Measurements from ENCODE around the gene PLCB2.

The PLCB2 gene, protein sequence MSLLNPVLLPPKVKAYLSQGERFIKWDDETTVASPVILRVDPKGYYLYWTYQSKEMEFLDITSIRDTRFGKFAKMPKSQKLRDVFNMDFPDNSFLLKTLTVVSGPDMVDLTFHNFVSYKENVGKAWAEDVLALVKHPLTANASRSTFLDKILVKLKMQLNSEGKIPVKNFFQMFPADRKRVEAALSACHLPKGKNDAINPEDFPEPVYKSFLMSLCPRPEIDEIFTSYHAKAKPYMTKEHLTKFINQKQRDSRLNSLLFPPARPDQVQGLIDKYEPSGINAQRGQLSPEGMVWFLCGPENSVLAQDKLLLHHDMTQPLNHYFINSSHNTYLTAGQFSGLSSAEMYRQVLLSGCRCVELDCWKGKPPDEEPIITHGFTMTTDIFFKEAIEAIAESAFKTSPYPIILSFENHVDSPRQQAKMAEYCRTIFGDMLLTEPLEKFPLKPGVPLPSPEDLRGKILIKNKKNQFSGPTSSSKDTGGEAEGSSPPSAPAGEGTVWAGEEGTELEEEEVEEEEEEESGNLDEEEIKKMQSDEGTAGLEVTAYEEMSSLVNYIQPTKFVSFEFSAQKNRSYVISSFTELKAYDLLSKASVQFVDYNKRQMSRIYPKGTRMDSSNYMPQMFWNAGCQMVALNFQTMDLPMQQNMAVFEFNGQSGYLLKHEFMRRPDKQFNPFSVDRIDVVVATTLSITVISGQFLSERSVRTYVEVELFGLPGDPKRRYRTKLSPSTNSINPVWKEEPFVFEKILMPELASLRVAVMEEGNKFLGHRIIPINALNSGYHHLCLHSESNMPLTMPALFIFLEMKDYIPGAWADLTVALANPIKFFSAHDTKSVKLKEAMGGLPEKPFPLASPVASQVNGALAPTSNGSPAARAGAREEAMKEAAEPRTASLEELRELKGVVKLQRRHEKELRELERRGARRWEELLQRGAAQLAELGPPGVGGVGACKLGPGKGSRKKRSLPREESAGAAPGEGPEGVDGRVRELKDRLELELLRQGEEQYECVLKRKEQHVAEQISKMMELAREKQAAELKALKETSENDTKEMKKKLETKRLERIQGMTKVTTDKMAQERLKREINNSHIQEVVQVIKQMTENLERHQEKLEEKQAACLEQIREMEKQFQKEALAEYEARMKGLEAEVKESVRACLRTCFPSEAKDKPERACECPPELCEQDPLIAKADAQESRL

DNA sequence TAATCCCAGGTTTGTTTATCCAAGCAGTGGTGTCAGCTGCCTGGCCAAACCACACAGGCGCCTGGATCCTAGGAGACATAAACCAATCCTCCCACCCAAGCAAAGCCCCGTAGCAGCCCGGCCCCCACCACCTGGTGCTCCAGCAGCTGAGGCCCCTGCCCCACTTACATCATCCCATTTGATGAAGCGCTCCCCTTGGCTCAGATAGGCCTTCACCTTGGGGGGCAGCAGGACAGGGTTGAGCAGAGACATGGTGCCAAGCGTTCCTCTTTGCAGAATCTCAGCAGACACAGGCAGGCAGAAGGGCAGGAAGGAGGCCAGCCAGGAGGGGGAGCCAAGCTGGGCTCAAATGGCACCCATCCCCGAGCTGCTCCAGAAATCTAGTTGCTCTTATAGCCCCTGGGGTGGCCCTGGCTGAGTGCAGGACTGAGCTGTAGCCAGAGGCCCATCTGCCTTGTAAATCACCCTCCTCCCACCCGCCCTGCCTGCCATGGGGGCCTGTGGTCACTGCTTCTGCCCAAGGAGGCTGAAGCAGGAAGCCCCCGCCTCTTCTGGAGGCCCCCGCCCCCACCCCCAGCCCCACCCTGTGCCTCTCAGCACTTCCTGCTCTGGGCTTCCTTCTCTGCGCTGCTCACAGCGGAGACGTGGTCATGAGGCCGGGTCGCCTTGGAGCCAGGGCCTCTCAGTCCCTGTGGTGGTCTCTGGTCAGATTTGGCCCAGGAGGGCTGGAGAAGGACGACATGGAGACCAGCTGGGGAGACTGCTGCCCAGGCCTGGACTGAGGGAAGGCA is at the start of gene PLCB2:
Gene PLCB2, minus strand, starts transcription at position 515 of the 791 bp plus-strand sequence. Its CDS starts 263 bp downstream, at position 252.
- DNase-seq = no peak

DNA sequence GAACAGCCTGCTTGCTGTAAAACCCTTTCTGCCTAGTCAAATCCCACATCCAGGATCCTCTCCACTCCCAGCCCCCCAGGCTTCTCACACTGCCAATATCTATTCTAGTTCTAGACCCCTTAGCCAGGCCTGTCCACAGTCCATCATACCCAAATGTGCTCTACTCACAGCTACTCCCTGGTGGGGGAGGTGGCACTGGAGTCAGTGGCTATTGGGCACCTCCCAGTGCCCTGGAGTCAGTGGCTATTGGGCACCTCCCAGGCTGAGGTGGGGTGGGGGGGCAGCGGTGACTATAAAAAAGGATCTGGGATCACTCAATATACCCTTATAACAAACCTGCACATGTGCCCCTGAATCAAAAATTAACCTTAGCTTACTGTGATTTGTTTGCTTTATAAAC is 49.5 kb upstream of the PLCB2 start:
- DNase-seq = no peak

DNA sequence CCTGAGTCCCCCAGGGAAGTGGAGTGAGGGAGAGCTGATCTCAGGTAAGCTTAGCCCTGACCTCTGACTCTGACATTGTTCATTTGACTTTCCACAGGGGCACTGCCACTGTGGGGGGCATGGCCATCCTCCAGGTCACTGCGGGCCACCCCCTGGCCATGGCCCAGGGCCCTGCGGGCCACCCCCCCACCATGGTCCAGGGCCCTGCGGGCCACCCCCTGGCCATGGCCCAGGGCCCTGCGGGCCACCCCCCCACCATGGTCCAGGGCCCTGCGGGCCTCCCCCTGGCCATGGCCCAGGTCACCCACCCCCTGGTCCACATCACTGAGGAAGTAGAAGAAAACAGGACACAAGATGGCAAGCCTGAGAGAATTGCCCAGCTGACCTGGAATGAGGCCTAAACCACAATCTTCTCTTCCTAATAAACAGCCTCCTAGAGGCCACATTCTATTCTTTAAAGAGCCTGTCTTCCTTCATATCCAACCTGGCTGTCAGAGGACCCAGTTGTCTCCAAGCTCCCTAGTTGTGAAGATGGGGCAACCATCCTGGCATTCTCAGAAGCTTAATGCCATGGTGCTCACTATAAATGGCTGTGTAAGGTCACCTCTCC is 48.3 kb upstream of the PLCB2 start:
- DNase-seq = no peak

DNA sequence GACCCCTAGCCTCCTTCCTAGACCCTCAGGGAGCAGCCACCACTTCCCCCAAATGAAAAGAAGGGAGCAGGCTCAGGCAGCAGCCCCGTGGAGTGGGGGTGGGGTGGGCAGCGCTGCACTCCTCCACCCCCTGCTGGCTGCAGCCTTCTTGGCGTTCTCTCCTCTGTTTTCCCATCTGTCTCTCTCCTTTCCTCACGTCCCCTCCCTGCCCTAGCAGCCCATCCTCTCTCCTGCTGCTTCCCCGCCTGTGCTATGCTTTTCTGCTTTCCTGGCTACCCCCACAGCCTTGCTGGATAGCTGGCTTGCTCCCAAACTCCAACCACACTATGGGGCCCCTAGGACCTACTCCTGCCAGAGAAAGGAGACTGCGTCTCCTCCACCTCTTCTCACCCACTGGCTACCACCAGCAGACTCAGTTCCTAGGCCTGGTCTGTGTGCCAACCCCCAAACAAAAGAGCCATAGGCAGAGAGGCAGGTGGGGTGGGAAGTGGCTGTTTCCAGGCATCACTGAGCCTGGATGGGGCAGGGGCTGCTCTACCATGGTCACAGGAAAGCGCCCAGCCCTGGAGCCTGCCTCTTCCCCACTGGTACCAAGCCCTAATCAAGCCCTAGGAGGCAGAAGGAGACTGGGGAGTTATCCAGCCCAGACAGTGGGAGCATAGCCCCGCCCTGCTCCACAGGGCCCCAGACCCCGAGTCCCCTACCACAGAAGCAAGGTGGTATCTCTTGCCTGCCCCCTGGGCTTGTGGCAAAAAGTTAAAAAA is 46.9 kb upstream of the PLCB2 start:
- DNase-seq = no peak

GRCh38 chr15:40353697-40354096 is 46.0 kb upstream of the PLCB2 start:
- DNase-seq = peak; percentile 15

- no peak for DNase-seq
Measured at GRCh38 chr15:40352281-40352901, 44.7 kb upstream of the PLCB2 start.

DNA sequence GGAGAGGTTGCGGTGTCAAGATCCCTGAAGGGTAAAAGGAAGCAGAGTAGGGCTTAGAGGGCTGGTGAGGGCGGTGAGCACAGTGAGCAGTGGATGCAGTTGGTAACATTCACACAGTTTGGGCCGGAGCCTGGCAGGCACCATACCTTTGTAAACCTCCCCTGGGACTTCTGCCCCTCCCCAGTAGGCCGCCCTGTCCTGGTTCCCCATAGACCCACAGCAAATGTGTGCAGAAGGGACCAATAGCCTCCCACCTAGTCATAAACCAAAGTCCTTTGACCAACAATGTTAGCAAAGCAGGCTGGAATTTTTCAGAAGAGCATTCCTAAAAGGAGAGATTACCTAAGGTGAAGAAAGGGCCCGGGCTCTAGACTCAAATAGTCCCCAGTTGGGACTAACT is 41.4 kb upstream of the PLCB2 start:
- no peak for DNase-seq

GRCh38 chr15:40348474-40348870 is 40.7 kb upstream of the PLCB2 start:
- no peak for DNase-seq

DNA sequence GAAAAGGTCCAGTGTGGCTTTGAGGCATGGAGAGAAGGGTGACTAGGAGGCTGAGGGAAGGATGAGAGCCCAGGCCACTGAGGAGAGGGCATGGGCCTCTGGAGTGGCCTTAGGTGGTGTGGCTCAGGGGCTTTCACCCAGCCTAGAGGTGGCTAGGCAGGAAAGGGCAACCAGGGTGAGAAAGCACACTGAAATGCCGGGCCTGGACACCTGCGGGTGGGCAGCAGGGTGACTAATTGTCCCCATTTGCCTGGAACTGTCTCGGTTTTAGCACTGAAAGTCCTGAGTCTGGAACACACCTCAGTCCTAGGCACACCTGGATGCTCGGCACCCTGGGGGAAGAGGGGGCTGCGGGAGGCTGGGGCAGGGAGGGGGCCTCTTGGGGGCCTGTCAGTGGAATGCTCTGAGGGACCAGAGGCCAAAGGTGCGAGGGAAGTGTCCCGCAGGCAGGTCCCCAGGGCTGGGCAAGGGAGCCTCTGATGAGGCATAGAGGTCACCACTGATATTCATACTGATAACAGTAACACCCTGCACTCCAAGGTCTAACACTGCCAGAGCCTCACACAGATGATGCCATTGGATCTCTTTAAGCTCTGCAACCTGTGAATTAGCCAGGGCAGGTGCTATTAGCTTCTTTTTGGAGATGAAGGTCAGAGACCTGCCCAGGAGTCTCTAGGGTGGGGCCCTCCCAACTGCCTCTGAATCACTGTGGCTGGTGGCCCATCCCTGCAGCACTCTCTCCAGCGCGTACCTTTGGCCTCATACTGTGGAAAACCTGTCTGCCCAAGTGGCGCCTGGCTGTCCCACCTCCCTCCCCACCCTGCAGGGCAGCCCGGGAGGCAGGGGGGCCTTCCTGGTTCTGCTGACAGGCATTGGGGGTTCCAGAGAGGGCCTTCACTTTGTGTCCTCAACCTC is 40.1 kb upstream of the PLCB2 start:
- no peak for DNase-seq

GRCh38 chr15:40346579-40347558 is 39.1 kb upstream of the PLCB2 start:
- DNase-seq = no peak

- DNase-seq = no peak
Measured at GRCh38 chr15:40345867-40346578, 38.3 kb upstream of the PLCB2 start.

DNA sequence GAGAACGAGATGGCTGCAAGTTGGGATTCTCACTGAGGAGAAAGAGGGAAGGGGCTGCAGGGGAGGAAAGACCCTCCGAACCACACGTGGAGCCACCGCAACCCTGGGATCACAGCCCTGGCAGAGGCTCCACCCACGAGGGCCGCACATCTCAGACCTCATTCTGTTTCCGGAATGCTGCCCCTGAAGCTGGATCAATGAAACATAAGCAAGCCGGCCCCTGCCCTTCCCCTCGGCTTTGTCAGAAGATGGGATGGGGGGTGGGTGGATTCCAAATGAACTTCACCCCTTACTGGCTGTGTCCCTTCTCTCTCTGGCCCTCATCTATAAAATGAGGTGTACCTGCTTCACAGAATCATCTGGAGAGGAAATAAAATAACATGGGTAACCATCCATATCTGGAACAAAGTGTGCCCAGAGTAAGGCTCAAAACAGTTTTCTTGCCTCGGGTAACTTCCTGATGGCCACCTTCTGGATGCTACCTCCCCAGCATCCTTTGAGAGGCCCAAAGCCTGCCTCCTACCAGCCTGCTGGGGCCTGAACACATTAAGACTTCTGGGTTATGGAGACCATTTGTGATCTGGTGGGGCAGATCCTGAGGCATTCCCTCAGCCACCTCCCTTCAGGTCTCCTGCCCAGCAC is 37.6 kb upstream of the PLCB2 start:
- DNase-seq = no peak

DNA sequence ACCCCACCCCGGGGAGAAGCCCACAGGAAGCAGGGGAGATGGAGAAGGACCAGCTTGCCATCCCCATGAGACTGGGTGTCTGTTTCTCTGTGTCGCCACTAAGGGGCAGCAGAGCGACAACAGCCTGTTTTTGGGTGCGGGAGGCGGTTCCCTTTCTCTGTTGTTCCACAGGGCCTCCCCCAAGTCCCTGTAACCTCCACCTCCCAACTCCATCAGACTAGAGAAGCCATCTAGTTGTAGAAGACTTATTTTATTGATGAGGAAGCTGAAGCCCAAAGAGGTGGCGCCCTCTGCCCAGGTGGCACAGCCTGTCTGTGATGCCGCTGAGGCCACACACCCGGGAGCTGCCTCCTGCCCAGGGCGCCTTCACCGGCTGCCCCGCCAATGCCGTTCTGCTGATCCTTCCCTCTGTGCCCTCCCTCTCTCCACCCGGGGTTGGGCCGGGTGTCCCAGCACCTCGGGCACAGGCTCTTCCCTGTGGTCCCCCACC is 36.9 kb upstream of the PLCB2 start:
- peak; percentile 14 for DNase-seq

DNA sequence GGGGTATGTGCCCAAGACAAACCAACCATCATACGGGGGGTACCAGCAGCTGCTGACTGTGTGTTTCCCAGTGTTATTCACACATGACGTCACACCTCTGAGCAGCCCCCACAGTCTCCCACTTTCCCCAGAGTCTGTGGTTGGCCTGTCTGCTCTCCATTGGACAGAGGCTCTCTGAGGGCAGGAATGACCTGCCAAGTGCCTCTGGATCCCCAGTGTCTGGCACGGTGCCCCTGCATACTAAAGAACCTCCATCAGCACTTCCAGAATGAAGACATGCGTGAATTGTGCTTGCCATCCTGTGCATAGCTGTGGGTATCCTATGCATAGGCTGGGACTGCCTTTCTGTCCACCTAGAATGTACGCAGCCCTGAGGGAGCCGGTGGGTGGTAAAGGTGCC is 36.5 kb upstream of the PLCB2 start:
- no peak for DNase-seq

DNA sequence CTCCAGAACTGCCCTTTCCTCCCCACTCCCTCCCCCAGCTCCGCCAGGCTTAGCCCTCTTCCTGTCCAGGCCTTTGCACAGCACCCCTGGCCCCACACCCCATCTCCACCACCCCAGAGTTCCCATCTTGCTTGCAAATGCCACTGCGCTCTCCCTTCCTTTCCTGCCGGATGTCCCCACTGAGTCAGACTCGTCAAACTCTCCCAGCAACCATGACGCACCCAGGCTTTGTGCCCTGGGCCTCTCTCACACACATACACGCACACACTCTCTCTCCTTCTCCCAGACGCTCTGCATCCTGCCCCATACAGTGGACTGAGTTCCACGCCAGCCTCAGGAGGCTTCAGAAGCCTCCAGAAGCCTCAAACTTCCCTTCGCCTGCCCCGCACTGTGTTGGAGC is 35.8 kb upstream of the PLCB2 start:
- no peak for DNase-seq

- DNase-seq = no peak
Measured at GRCh38 chr15:40342416-40343320, 34.9 kb upstream of the PLCB2 start.
